A673 (cell line): Measurements from ENCODE around the gene OSBPL8.

Experiments
- CTCF ChIP-seq: fragments of 300-800, 200-600 bp; sonication (generic); conservative IDR thresholded peaks from 2 replicates; pipeline ENCODE4 v1.5.1; 2017; ENCODE audit warnings: low read depth, mild to moderate bottlenecking, antibody characterized with exemption, low read length, moderate library complexity, mixed read lengths
- EZH2 ChIP-seq: fragments of 200-600 bp; sonication (generic); IDR thresholded peaks from 2 replicates; pipeline ENCODE4 v1.6.1; 2017; ENCODE audit warnings: borderline replicate concordance, low read depth, mild to moderate bottlenecking, mixed read lengths, antibody characterized with exemption, low read length; ENCODE audit not compliant: poor library complexity, severe bottlenecking

DNA sequence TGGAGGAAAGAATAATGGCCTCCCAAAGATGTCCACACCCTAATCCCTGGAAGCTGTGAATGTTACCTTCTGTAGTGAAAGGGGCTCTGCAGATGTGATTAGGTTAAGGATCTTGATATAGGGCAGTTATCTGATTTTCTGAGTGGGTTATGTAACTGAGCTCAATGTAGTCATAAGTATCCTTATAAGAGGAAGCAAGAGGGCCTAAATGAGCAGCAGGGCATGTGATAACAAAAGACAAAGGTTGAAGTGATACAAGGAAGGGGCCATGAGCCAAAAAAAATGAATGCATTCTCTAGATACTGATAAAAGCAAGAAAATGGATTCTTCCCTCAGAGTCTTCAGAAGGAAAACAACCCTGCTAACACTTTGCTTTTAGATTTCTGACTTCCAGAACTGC is 78.8 kb downstream of the OSBPL8 start:
- no peak for TF ChIP-seq CTCF
- no peak for TF ChIP-seq EZH2
